ENCODE results near the gene FNDC11.
"Not testable (repeated sequence)": the region's sequence is repeated elsewhere in the genome, so short reads cannot be mapped to it uniquely, and the experiment has no call there.

The FNDC11 gene

DNA sequence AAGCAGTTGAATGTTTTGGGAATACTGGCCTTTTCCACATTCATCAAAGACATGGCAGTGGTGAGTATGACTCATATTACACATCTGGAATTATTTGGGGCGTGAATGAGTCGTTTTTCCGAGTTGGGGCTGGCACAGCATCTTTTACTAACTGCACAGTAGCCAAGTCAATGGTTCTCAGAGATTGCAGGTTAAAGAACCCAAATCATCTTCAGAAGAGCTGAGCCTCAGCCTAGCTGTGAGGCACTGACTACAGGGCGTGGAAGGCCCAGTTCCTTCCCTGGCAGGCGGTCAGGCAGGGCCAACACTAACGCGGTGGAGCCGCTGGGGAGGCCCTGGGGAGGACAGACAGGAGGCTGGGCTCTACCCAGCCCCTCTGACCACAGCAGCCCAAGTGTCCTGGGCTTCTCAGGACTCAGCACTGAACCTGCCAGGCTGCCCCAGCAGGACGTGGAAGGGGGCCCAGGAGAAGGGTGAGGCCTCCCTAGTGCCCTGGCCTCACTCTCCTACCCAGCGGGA lies 40.1 kb downstream of the FNDC11 start:
- Mint-ChIP-seq H3K36me3 (ENCODE audit: low read depth) (peaks cover 26% of the 10 kb centered on the region), H3K4me3 (no peak overlapping the region), H3K9me3 (no peaks in the 10 kb centered on the region), H3K4me1 (no peaks in the 10 kb centered on the region), H3K27me3 (no peaks in the 10 kb centered on the region), H3K27ac (no peak overlapping the region)
- DNase-seq (no peak), ATAC-seq (no peak)

DNA sequence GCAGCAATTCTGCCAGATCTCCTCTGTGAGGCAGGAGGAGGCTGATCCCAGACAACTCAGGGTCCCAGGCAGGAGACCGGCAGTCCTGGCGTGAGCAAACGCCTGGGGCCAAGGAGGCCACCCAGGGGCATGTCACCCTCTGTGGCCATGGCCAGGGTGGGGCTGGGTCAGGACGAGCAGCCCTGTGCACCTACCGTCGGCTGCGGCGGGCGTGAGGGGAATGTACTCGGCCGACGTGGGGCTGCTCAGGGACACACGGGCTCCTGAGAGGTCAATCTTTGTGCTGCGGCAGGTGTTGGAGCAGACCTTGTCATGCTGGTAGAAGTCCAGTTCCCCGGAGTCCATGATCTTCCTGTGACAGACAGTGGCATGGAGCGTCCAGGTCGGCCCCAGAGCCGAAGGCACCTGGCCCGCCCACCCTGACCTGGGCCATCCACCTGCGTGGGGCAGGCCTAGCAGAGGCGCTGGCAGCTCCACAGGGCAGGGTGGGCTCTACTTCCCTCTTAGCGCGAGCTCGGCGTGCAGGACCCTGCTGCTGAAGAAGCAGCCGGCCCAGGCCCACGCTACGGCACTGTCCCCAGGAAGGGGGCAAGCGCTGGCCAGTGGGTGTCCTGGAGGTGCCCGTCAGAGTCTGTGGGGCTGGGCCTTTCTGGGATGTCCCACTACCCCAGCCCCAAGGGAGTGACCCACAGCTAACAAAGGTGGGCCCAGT lies 41.6 kb downstream of the FNDC11 start:
- no peaks in the 10 kb centered on the region for H3K9me3 Mint-ChIP-seq
- no peak for DNase-seq
- H3K4me1 Mint-ChIP-seq: no peaks in the 10 kb centered on the region
- no peak overlapping the region for H3K4me3 Mint-ChIP-seq
- H3K27me3 Mint-ChIP-seq: no peaks in the 10 kb centered on the region
- peaks cover 24% of the 10 kb centered on the region for H3K36me3 Mint-ChIP-seq (ENCODE audit: low read depth)
- H3K27ac Mint-ChIP-seq: no peak overlapping the region
- no peak for ATAC-seq

DNA sequence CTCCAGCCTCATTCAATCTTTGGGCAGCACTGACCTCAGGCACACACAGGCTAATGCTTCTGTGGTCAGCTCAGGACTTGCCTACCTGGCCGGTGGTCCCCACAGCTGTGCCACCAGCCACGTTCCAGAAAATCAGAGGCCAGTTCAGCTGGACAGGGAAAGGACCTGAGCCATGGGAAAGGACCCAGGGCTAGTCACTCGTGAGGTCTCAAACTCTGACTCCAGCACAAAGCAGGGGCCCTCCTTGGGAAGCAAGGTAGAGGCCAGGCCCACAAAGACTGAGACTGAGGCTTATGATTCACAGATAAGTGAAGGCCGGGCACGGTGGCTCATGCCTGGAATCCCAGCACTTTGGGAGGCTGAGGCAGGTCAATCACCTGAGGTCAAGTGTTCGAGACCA lies 42.5 kb downstream of the FNDC11 start:
- Mint-ChIP-seq H3K27ac (no peak overlapping the region), H3K4me3 (no peak overlapping the region), H3K36me3 (ENCODE audit: low read depth) (peaks cover 22% of the 10 kb centered on the region), H3K9me3 (no peaks in the 10 kb centered on the region), H3K27me3 (no peaks in the 10 kb centered on the region), H3K4me1 (no peaks in the 10 kb centered on the region)
- ATAC-seq (no peak), DNase-seq (no peak)

DNA sequence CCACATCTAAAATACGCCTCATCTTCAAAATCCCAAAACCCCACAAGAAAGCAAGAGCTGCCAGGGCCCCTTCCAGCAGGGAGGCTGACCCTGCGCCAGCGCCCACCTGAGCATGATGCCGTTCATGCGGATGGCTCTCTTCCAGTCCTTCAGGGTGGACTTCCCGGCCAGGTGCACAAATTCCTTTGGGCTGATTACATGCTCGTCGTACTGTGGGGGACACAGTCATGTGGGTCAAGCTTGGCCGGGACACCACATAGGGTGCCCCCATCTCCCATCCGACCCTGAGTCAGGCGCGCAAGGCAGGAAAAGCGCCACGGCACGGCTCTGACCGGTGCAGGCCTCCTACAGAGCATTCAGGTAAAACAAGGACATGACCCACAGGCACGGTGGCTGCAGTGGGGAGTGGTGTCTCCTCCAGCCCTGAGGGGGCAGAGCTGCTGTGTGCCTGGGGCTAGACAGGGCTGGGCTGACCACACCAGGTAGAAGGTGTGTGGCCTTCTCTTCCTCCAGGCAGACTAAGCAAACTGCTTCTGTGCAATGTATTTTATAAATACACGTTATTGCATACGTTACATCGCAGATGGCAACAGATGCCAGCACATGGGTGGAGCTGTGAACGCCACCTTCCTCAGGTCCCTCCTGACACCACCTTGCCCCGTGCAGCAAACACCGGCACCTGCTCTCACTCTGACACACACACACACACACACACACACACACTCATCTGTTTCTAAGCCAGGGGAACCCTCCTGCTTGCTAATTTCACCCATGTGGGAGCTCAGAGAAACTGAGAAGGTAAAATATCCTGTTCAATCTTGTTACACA lies 43.9 kb downstream of the FNDC11 start:
- H3K27me3 Mint-ChIP-seq: no peaks in the 10 kb centered on the region
- DNase-seq (no peak), ATAC-seq (no peak)
- H3K4me3 Mint-ChIP-seq: no peak overlapping the region
- no peaks in the 10 kb centered on the region for H3K9me3 Mint-ChIP-seq
- H3K36me3 Mint-ChIP-seq (ENCODE audit: low read depth): peaks cover 30% of the 10 kb centered on the region
- H3K4me1 Mint-ChIP-seq: no peaks in the 10 kb centered on the region
- H3K27ac Mint-ChIP-seq: no peak overlapping the region

DNA sequence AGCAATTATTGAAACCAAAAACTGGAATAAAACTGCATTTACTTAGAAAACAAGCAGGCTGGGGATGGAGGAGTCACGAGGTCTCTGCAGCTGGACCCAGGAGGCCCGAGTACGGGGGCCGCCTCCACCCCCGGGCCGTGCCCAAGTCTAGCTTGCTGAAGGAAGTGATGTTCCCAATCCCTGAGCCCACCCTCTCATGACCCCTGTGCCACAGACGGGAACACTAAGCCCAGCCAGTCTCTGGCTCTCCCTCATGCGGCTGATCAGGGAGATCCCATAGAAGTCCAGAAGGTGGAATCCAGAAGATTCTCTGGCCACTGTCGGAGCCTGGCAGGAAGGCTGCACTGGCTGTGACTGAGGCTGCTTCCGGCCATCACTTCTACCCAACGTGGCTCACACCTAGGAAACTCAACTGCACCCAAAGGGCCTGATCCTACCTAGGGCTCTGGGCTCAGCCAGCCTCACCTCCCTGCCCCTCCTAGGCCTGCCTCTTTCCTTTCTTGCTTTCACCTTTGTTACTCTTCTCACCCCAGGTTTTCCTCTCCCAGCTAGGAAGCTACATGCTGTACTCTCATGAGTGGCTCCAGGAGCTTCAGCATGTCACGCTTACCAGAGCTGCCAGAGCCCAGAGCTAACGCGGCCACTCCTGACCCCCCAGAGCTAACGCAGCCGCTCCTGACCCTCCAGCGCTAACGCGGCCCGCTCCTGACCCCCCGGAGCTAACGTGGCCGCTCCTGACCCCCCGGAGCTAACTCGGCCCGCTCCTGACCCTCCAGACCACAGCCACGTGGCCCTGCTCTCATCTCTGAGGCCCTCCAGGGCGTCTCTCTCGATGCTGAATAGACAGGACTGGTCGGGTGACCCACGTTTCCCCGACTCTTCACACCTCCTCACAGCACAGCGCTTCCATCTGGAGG lies 44.8 kb downstream of the FNDC11 start:
- Mint-ChIP-seq H3K27ac (no peak overlapping the region), H3K4me1 (no peaks in the 10 kb centered on the region), H3K4me3 (no peak overlapping the region), H3K27me3 (no peaks in the 10 kb centered on the region), H3K9me3 (no peaks in the 10 kb centered on the region), H3K36me3 (ENCODE audit: low read depth) (peaks cover 28% of the 10 kb centered on the region)
- DNase-seq: no peak
- ATAC-seq: no peak

DNA sequence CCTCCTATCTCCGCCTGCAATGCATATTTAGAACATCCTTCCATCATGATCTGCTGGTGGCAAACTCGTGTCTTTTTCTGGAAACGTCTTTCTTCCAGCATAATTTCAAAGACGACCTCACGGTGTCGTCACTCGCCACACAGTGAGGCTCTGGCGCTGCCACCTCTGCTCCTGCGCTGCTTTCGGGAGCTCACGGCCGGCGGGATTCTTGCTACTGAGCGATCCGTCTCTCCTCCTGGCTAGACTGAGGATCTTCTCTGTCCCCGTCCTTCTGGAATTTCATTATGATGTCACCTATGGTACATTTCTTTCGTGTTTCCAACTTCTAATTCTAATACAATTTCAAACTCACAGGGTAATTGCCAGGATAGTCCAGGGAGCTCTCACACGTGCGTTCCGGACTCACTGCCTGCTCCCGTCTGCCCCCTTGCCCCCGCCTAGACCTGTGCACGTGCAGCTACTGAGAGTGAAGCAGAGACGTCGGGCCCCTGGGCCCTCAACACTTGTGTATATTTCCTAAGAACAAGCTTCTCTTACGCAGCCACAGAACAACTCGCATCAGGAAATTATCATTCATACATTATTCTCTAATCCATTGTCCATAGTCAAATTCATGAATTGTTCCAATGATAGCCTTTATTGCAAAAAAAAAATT lies 45.6 kb downstream of the FNDC11 start:
- ATAC-seq (no peak), DNase-seq (no peak)
- no peaks in the 10 kb centered on the region for H3K27me3 Mint-ChIP-seq
- no peaks in the 10 kb centered on the region for H3K4me1 Mint-ChIP-seq
- no peaks in the 10 kb centered on the region for H3K9me3 Mint-ChIP-seq
- H3K36me3 Mint-ChIP-seq (ENCODE audit: low read depth): peaks cover 32% of the 10 kb centered on the region
- no peak overlapping the region for H3K4me3 Mint-ChIP-seq
- H3K27ac Mint-ChIP-seq: no peak overlapping the region

DNA sequence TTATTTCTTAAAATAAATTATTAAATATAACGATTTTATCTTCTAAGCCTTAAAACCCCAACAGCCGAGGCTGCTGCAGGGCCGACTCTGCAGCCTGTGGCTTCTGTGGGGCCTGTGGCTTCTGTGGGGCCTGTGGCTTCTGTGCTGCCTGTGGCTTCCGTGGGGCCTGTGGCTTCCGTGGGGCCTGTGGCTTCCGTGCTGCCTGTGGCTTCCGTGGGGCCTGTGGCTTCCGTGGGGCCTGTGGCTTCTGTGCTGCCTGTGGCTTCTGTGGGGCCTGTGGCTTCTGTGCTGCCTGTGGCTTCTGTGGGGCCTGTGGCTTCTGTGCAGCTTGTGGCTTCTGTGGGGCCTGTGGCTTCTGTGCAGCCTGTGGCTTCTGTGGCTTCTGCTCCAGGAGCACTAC lies 47.7 kb downstream of the FNDC11 start:
- not testable (repeated sequence) for H3K9me3 Mint-ChIP-seq, ATAC-seq, H3K27me3 Mint-ChIP-seq, H3K4me3 Mint-ChIP-seq, H3K4me1 Mint-ChIP-seq, H3K27ac Mint-ChIP-seq
- peak; percentile 12 for DNase-seq
- H3K36me3 Mint-ChIP-seq (ENCODE audit: low read depth): peaks cover 29% of the 10 kb centered on the region

DNA sequence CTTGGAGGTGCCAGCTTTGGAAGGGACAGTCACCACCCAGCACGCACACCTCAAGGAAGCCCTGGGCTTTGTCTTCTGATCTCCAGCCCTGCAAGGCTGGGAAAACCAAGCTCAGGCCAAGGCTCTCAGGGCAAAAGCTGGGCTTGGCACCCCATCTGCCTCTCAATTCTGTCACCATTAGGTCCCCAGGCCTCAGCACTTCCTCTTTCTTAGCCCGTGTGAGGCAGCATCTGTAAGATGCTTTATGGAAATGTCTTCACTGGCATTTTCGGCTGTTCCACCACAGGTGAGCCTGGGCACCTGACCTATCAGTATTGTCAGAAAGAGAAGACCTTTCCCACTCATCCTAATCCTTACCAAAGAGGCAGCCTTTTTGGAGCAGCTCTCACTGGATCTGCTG lies 48.4 kb downstream of the FNDC11 start:
- no peak for ATAC-seq
- Mint-ChIP-seq H3K27me3 (no peaks in the 10 kb centered on the region), H3K36me3 (ENCODE audit: low read depth) (peaks cover 29% of the 10 kb centered on the region), H3K4me1 (peaks cover 4% of the 10 kb centered on the region), H3K27ac (no peak overlapping the region), H3K9me3 (no peaks in the 10 kb centered on the region), H3K4me3 (no peak overlapping the region)
- no peak for DNase-seq
